Spleen (tissue), 7 donors: ENCODE results near the gene DLG3.

ENCODE experiments used
- POLR2AphosphoS5 ChIP-seq, 3 donors: sonication (generic); formaldehyde crosslinking; IDR thresholded peaks; one replicate each; pipeline ENCODE4 v1.5.1; 2017; ENCODE audit warnings: antibody characterized with exemption in 3 of 3
- TF ChIP-seq, protein P1 (sequence below), 11 experiments: fragments of 200-600 bp in 7 of 11; fragments of 450-650 bp in 4 of 11; sonication (generic) in 4 of 11; IDR thresholded peaks in 8 of 11; conservative IDR thresholded peaks in 3 of 11; 1 replicate in 7 of 11; 2 replicates in 4 of 11; pipeline versions ENCODE4 v1.4.0 to v1.8.0; 2016 to 2021; ENCODE audit warnings: antibody characterized with exemption in 11 of 11, inconsistent platforms in 4 of 11, mild to moderate bottlenecking in 1 of 11
- donor health status: DM: no; HTN: no; CAD: no; lungs with moderate emphysema.
- donor health status: DM: no; HTN: no; CAD: no.
- donor health status: DM: no; HTN: no; CAD: no.

DNA sequence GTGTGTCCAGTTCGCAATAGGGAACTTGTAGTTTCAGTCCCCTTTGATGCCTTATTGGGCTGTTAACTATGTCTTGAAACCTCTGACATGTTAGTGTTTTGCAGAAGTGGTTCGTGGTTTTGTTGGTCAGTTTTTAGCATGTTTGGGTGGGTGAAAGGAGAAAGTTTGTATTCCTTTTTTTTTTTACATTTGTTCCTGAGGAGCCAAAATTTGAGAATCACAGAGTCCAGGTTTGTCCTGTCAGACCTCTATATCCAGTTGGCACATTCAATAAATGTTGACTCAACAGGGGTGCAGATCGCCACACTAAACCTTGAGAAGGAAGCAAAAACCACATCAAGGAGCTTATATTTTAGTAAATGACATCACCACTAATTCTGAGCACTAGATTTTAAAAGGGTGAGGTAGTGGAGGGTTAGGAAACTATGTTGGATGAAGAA is 26.2 kb downstream of the DLG3 start:
- TF ChIP-seq, protein P1, sequence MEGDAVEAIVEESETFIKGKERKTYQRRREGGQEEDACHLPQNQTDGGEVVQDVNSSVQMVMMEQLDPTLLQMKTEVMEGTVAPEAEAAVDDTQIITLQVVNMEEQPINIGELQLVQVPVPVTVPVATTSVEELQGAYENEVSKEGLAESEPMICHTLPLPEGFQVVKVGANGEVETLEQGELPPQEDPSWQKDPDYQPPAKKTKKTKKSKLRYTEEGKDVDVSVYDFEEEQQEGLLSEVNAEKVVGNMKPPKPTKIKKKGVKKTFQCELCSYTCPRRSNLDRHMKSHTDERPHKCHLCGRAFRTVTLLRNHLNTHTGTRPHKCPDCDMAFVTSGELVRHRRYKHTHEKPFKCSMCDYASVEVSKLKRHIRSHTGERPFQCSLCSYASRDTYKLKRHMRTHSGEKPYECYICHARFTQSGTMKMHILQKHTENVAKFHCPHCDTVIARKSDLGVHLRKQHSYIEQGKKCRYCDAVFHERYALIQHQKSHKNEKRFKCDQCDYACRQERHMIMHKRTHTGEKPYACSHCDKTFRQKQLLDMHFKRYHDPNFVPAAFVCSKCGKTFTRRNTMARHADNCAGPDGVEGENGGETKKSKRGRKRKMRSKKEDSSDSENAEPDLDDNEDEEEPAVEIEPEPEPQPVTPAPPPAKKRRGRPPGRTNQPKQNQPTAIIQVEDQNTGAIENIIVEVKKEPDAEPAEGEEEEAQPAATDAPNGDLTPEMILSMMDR (IDR thresholded peaks at IDR 0.05 in 8 of 11, conservative IDR thresholded peaks at IDR 0.05 in 3 of 11): no peak
- TF ChIP-seq POLR2AphosphoS5 (IDR thresholded peaks at IDR 0.05): no peak
